Measurements from ENCODE around the gene SRPRA.

- TF ChIP-seq CTCF (conservative IDR thresholded peaks at IDR 0.05) (no peak), EZH2 (IDR thresholded peaks at IDR 0.05; ENCODE audit: low read depth) (no peak)
These were observed 6.5 kb downstream of the SRPRA start for GRCh38 chr11:126262216-126262615.

All from PC-9 (cell line).